Mesenchymal stem cell (in vitro differentiated cells and primary cell): ENCODE data around the gene DNAL1.

ENCODE experiments used
- DNase-seq: peaks from one replicate; pipeline ENCODE4 v3.0.0-alpha.2; 2013
- H2AFZ ChIP-seq: one replicate; pipeline ENCODE4 v1.6.1; 2013; ENCODE audit warnings: low read depth, mild to moderate bottlenecking, control low read depth, inconsistent platforms, low read length, moderate library complexity
- H2AK5ac ChIP-seq: 2 replicates; pipeline ENCODE4 v1.6.1; 2013; ENCODE audit warnings: low read length, moderate library complexity, mild to moderate bottlenecking, inconsistent platforms; ENCODE audit not compliant: severe bottlenecking
- H2BK120ac ChIP-seq: one replicate; pipeline ENCODE4 v1.6.1; 2013; ENCODE audit warnings: low read depth, mild to moderate bottlenecking, inconsistent platforms, low read length, moderate library complexity
- H2BK12ac ChIP-seq, 2 experiments: one replicate each; pipeline ENCODE4 v1.6.1; 2013; ENCODE audit warnings: inconsistent platforms in 2 of 2, low read length in 2 of 2, mild to moderate bottlenecking in 2 of 2, moderate library complexity in 2 of 2, control low read depth in 1 of 2
- H2BK15ac ChIP-seq: one replicate; pipeline ENCODE4 v1.6.1; 2013; ENCODE audit warnings: mild to moderate bottlenecking, low read depth, inconsistent platforms; ENCODE audit not compliant: poor library complexity, severe bottlenecking
- H2BK5ac ChIP-seq: 2 replicates; pipeline ENCODE4 v1.6.1; 2013; ENCODE audit warnings: low read depth, mild to moderate bottlenecking, low read length, control low read depth, inconsistent platforms; ENCODE audit not compliant: poor library complexity, severe bottlenecking
- H3K14ac ChIP-seq, 2 experiments: one replicate each; pipeline ENCODE4 v1.6.1; 2013; ENCODE audit warnings: inconsistent platforms in 2 of 2, low read length in 2 of 2, control low read depth in 1 of 2, mild to moderate bottlenecking in 1 of 2, moderate library complexity in 1 of 2
- H3K18ac ChIP-seq, 2 experiments: one replicate each; pipeline ENCODE4 v1.6.1; 2013; ENCODE audit warnings: inconsistent platforms in 2 of 2, low read length in 2 of 2, control low read depth in 1 of 2, low read depth in 1 of 2, mild to moderate bottlenecking in 1 of 2
- H3K23ac ChIP-seq, 2 experiments: one replicate each; pipeline ENCODE4 v1.6.1; 2013; ENCODE audit warnings: inconsistent platforms in 2 of 2, low read length in 2 of 2, mild to moderate bottlenecking in 2 of 2, moderate library complexity in 2 of 2, control low read depth in 1 of 2
- H3K27ac ChIP-seq: 2 replicates; pipeline ENCODE4 v1.5.1; 2013; ENCODE audit warnings: mild to moderate bottlenecking, moderate library complexity, low read length, control low read depth, inconsistent platforms; ENCODE audit not compliant: poor library complexity, severe bottlenecking
- H3K27me3 ChIP-seq, 2 experiments: 2 replicates each; pipeline versions ENCODE4 v1.6.1 to v1.7.0; 2013; ENCODE audit warnings: low read length in 2 of 2, mild to moderate bottlenecking in 2 of 2, moderate library complexity in 2 of 2, control low read depth in 1 of 2, inconsistent platforms in 1 of 2; ENCODE audit not compliant: control insufficient read depth in 1 of 2, insufficient read depth in 1 of 2
- H3K36me3 ChIP-seq, 2 experiments: 2 replicates each; pipeline versions ENCODE4 v1.6.1 to v1.7.0; 2013; ENCODE audit warnings: low read length in 2 of 2, control low read depth in 1 of 2, inconsistent platforms in 1 of 2, low read depth in 1 of 2, mild to moderate bottlenecking in 1 of 2; ENCODE audit not compliant: insufficient read depth in 2 of 2, control insufficient read depth in 1 of 2
- H3K4ac ChIP-seq, 2 experiments: one replicate each; pipeline ENCODE4 v1.6.1; 2013; ENCODE audit warnings: inconsistent platforms in 2 of 2, low read length in 2 of 2, mild to moderate bottlenecking in 2 of 2, moderate library complexity in 2 of 2, control low read depth in 1 of 2, low read depth in 1 of 2
- H3K4me1 ChIP-seq: 2 replicates; pipeline ENCODE4 v1.6.1; 2013; ENCODE audit warnings: low read depth, low read length, control low read depth; ENCODE audit not compliant: control insufficient read depth, insufficient read depth
- H3K4me2 ChIP-seq: 2 replicates; pipeline ENCODE4 v1.6.1; 2013; ENCODE audit warnings: low read length, mild to moderate bottlenecking, inconsistent platforms; ENCODE audit not compliant: poor library complexity, severe bottlenecking
- H3K4me3 ChIP-seq, 2 experiments: 2 replicates each; pipeline versions ENCODE4 v1.5.1 to v1.7.0; 2013; ENCODE audit warnings: low read length in 2 of 2, mild to moderate bottlenecking in 2 of 2, control low read depth in 1 of 2, low read depth in 1 of 2; ENCODE audit not compliant: insufficient read depth in 1 of 2
- H3K79me1 ChIP-seq: replicated peaks from 2 replicates; pipeline ENCODE4 v1.6.1; 2013; ENCODE audit warnings: mild to moderate bottlenecking, control low read depth, low read length, inconsistent platforms; ENCODE audit not compliant: poor library complexity, severe bottlenecking
- H3K9ac ChIP-seq: 2 replicates; pipeline ENCODE4 v1.7.0; 2013; ENCODE audit warnings: mild to moderate bottlenecking, low read length, moderate library complexity
- H3K9me3 ChIP-seq: 2 replicates; pipeline ENCODE4 v1.7.0; 2013; ENCODE audit warnings: mild to moderate bottlenecking, low read length; ENCODE audit not compliant: control insufficient read depth
- H4K8ac ChIP-seq: one replicate; pipeline ENCODE4 v1.6.1; 2013; ENCODE audit warnings: inconsistent platforms, mild to moderate bottlenecking, low read length, moderate library complexity
- H4K91ac ChIP-seq: one replicate; pipeline ENCODE4 v1.6.1; 2013; ENCODE audit warnings: mild to moderate bottlenecking, low read length, inconsistent platforms
- WGBS: methylation state at CpG from one replicate; pipeline ENCODE4 v1.1.7; 2013; ENCODE audit warnings: mixed read lengths; 5-methylcytosine and 5-hydroxymethylcytosine counted together

Gene DNAL1

DNA sequence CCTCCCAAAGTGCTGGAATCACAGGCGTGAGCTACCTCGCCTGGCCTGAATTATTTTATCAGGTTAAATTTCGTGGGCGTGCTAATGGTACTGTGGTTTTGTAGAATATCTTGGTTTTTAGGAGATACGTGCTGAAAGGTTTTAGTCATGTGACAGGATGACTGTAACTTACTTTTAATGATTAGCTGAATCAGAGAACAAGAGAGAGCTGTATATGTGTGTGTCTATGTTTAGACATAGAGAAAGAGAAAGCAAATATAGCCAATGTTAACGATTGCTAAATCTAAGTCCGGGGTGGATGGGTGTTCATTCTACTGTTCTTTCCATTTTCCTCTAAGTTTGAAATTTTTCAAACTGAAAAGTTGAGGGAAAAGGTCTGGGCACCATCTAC lies 78.6 kb downstream of the DNAL1 start:
- H3K14ac ChIP-seq, result no peak overlapping the region
- peak overlapping the region; percentile 19 for H3K4me2 ChIP-seq
- H3K27me3 ChIP-seq, result no peaks in the 10 kb centered on the region
- peak overlapping the region; percentile 97 for H3K27ac ChIP-seq
- H2BK5ac ChIP-seq, result peak overlapping the region; percentile 26
- H3K4ac ChIP-seq, result no peak overlapping the region
- H4K8ac ChIP-seq, result no peak overlapping the region
- H3K4me1 ChIP-seq, result peaks cover 52% of the 10 kb centered on the region
- DNase-seq, result peak; percentile 83
- peak overlapping the region in 1 of 2 experiments; percentile 33 for H3K18ac ChIP-seq
- no peak overlapping the region for H2BK12ac ChIP-seq
- 83% methylated on average over 7 of the region's 7 CpGs for WGBS
- no peak overlapping the region for H2AFZ ChIP-seq
- peaks cover 36% of the 10 kb centered on the region for H3K79me1 ChIP-seq
- H3K23ac ChIP-seq, result no peak overlapping the region
- no peak overlapping the region for H2BK15ac ChIP-seq
- H4K91ac ChIP-seq, result no peak overlapping the region
- no peaks in the 10 kb centered on the region for H3K9me3 ChIP-seq
- H3K36me3 ChIP-seq, result peaks cover 71 to 72% of the 10 kb centered on the region in 2 experiments
- H2BK120ac ChIP-seq, result no peak overlapping the region
- peak overlapping the region; percentile 91 for H3K9ac ChIP-seq
- H3K4me3 ChIP-seq, result peak overlapping the region in 1 of 2 experiments; percentile 60
- no peak overlapping the region for H2AK5ac ChIP-seq

- Histone ChIP-seq H3K9me3 (no peaks in the 10 kb centered on the region), H3K23ac (no peak overlapping the region), H3K9ac (peak overlapping the region; percentile 91), H4K8ac (peak overlapping the region; percentile 58), H3K4me2 (no peak overlapping the region), H3K4me3 (peak overlapping the region in 1 of 2 experiments; percentile 60), H2BK5ac (peak overlapping the region; percentile 26), H3K4ac (peak overlapping the region in 1 of 2 experiments; percentile 63), H3K27me3 (no peaks in the 10 kb centered on the region), H3K79me1 (peaks cover 33% of the 10 kb centered on the region), H3K4me1 (peaks cover 51% of the 10 kb centered on the region), H2BK120ac (peak overlapping the region; percentile 2), H3K36me3 (peaks cover 69 to 70% of the 10 kb centered on the region in 2 experiments), H3K27ac (peak overlapping the region; percentile 97), H3K14ac (no peak overlapping the region), H2BK15ac (no peak overlapping the region), H3K18ac (peak overlapping the region; percentile 53 to 69), H4K91ac (no peak overlapping the region), H2AFZ (no peak overlapping the region), H2BK12ac (peak overlapping the region in 1 of 2 experiments; percentile 34), H2AK5ac (peak overlapping the region; percentile 77)
- WGBS, result 27% methylated on average over 10 of the region's 12 CpGs
- DNase-seq, result peak; percentile 97
Observed at GRCh38 chr14:73723797-73724661, 79.2 kb downstream of the DNAL1 start.

DNA sequence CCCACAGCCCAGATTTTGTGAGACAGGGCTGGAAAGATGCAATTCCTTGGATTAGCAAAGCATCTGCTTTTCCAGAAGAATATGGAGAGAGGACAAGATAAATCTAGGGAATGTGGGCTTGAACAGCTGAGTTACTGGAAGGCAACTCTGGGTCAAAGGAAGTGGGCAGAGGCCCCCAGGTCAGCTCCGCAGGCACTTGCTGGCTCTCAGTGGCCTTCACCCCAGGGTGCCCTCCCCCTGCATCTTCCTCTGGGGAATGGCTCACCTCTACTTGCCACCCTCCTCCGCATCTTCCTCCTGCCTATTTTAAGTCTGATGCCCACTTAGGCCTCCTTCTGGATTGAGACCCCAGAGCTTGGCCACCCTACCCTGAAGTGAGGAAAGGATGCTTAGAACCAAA lies 79.9 kb downstream of the DNAL1 start:
- Histone ChIP-seq H2BK12ac (peak overlapping the region; percentile 15 to 84), H3K4ac (peak overlapping the region; percentile 10 to 63), H3K14ac (no peak overlapping the region), H4K8ac (peak overlapping the region; percentile 62), H3K4me1 (peaks cover 49% of the 10 kb centered on the region), H3K27ac (peak overlapping the region; percentile 97), H3K9ac (peak overlapping the region; percentile 91), H3K79me1 (peaks cover 36% of the 10 kb centered on the region), H3K36me3 (peaks cover 67 to 71% of the 10 kb centered on the region in 2 experiments), H4K91ac (peak overlapping the region; percentile 82), H3K18ac (peak overlapping the region; percentile 53 to 69), H2BK5ac (no peak overlapping the region), H2AFZ (no peak overlapping the region), H3K23ac (no peak overlapping the region), H3K27me3 (no peaks in the 10 kb centered on the region), H2AK5ac (peak overlapping the region; percentile 77), H3K4me3 (peak overlapping the region in 1 of 2 experiments; percentile 34), H2BK15ac (peak overlapping the region; percentile 54), H2BK120ac (peak overlapping the region; percentile 30), H3K4me2 (no peak overlapping the region), H3K9me3 (no peaks in the 10 kb centered on the region)
- 97% methylated on average over 2 of the region's 2 CpGs for WGBS
- no peak for DNase-seq
